Esophagus squamous epithelium (tissue), 4 donors: Measurements from ENCODE around the gene GPR34.

Source experiments
- CTCF ChIP-seq, 6 experiments: fragments of 450-650 bp in 4 of 6; fragments of 200-600 bp in 2 of 6; sonication (generic) in 2 of 6; IDR thresholded peaks; one replicate each; pipeline ENCODE4 v1.5.1; 2016 to 2019; ENCODE audit warnings: antibody characterized with exemption in 6 of 6, mild to moderate bottlenecking in 4 of 6, moderate library complexity in 4 of 6
- POLR2A ChIP-seq, 4 donors: fragments of 450-650 bp; IDR thresholded peaks; one replicate each; pipeline ENCODE4 v1.6.1; 2017; ENCODE audit warnings: antibody characterized with exemption in 4 of 4, mild to moderate bottlenecking in 4 of 4, moderate library complexity in 3 of 4

- TF ChIP-seq POLR2A (IDR thresholded peaks at IDR 0.05) (no peak), CTCF (IDR thresholded peaks at IDR 0.05) (no peak)
These were observed 24.3 kb upstream of the GPR34 start for GRCh38 chrX:41664375-41664901.
